MM.1S (cell line): Measurements from ENCODE around the gene PCNP.

Experiments used
- EZH2phosphoT487 ChIP-seq: fragments of 300-600 bp; sonication (generic); IDR thresholded peaks from 2 replicates; pipeline ENCODE4 v1.6.1; 2018; ENCODE audit warnings: antibody characterized with exemption, low read length
- TF ChIP-seq, protein P1 (sequence below): fragments of 300-600 bp; sonication (generic); IDR thresholded peaks from 2 replicates; pipeline ENCODE4 v1.5.1; 2016; ENCODE audit warnings: antibody characterized with exemption, low read length, mixed read lengths

DNA sequence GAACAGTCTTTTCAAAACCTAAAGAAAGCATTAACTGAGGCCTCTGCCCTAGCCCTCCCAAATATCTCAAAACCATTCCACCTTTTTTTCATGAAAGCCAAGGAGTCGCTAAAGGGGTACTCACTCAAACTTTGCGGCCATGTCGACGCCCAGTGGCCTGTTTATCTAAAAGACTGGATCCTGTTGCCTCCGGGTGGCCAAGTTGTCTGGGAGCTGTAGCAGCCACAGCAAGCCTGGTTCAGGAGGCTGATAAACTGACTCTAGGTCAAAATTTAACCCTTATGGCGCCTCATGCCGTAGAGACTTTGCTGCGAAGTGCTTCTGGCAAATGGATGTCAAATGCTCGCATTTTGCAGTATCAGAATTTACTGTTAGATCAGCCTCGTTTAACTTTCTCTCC lies 63.5 kb downstream of the PCNP start:
- TF ChIP-seq, protein P1, sequence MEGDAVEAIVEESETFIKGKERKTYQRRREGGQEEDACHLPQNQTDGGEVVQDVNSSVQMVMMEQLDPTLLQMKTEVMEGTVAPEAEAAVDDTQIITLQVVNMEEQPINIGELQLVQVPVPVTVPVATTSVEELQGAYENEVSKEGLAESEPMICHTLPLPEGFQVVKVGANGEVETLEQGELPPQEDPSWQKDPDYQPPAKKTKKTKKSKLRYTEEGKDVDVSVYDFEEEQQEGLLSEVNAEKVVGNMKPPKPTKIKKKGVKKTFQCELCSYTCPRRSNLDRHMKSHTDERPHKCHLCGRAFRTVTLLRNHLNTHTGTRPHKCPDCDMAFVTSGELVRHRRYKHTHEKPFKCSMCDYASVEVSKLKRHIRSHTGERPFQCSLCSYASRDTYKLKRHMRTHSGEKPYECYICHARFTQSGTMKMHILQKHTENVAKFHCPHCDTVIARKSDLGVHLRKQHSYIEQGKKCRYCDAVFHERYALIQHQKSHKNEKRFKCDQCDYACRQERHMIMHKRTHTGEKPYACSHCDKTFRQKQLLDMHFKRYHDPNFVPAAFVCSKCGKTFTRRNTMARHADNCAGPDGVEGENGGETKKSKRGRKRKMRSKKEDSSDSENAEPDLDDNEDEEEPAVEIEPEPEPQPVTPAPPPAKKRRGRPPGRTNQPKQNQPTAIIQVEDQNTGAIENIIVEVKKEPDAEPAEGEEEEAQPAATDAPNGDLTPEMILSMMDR: no peak
- TF ChIP-seq EZH2phosphoT487: no peak
